Measurements from ENCODE around the gene CNNM3.

GRCh38 chr2:96832408-96832753, 16.3 kb downstream of the CNNM3 start:
- no peak for TF ChIP-seq CTCF (conservative IDR thresholded peaks at IDR 0.05)
- TF ChIP-seq ZFX (IDR thresholded peaks at IDR 0.05): no peak

All from C4-2B (cell line).